ENCODE results near the gene CYP27A1. TPM values are rescaled to one million over a fixed set of nuclear protein-coding genes. Genes with fewer than 3 reads are reported as not detected.

The CYP27A1 gene
- total and polyA plus RNA-seq, 9 of the 15 experiments (the other 6 are each of a cell fraction or from before 2014, with no cell fraction given), result 0.20 TPM; not detected in 8

- 0% methylated on average over 1 of the region's 1 CpG for WGBS (ENCODE audit: insufficient coverage, low coverage, missing lambda C conversion rate)
- TF ChIP-seq CHD7 (IDR thresholded peaks at IDR 0.05; ENCODE audit: low read depth, low read length), result no peak
- TF ChIP-seq ZFP1 (CRISPR knock-in tag; IDR thresholded peaks at IDR 0.05), result no peak
- no peak for TF ChIP-seq ZNF41 (CRISPR knock-in tag; conservative IDR thresholded peaks at IDR 0.05)
- TF ChIP-seq COPS2 (conservative IDR thresholded peaks at IDR 0.05), result no peak
- TF ChIP-seq HIVEP1 (CRISPR knock-in tag; IDR thresholded peaks at IDR 0.05), result no peak
- no peak for TF ChIP-seq ZNF717 (CRISPR knock-in tag; IDR thresholded peaks at IDR 0.05)
- no peak for TF ChIP-seq ZNF316 (IDR thresholded peaks at IDR 0.05)
- TF ChIP-seq ZNF444 (CRISPR knock-in tag; IDR thresholded peaks at IDR 0.05), result no peak
- H3K36me3 ChIP-seq (ENCODE audit: control insufficient read depth, insufficient read depth, low read length), result no peaks in the 10 kb centered on the region
- no peak overlapping the region for H3K27ac ChIP-seq (ENCODE audit: extremely low read depth, low read depth, low read length)
- no peaks in the 10 kb centered on the region for H4K20me1 ChIP-seq (replicated peaks; ENCODE audit: control insufficient read depth, insufficient read depth, low read length)
- no peak overlapping the region for H3K4me3 ChIP-seq
- 0 out of 2 replicates have a peak, but pooled peaks cover 2% of the 10 kb centered on the region for H3K9me3 ChIP-seq (replicated peaks; ENCODE audit: control insufficient read depth, insufficient read depth, low read depth, low read length)
- in situ Hi-C loops (cut with MboI), result no loop called here
- BruUV-seq (replicated peaks), result no TSS peak
- ChIA-PET POLR2A (no interaction called here), CTCF (ENCODE audit: low intra/inter-chr PET ratio) (no interaction called here)
- H3K4me2 ChIP-seq (ENCODE audit: insufficient read depth, low read length), result no peak overlapping the region
- H3K4me1 ChIP-seq (replicated peaks in 1 of 2; ENCODE audit: control insufficient read depth in 2 of 2, insufficient read depth in 2 of 2, low read length in 2 of 2), result no peaks in the 10 kb centered on the region; a peak in 2 of 5 replicates
- ATAC-seq (no peak), FAIRE-seq (no peak), DNase-seq (ENCODE audit: extremely low read depth in 1 of 4, low spot score in 3 of 4) (no peak)
- H3K27me3 ChIP-seq (ENCODE audit: control insufficient read depth in 2 of 2, insufficient read depth in 2 of 2, low read length in 2 of 2), result peaks cover 0 to 3% of the 10 kb centered on the region in 2 experiments; a peak in 2 of 5 replicates
- no peak overlapping the region for H3K9ac ChIP-seq (ENCODE audit: insufficient read depth in 1 of 2, low read depth in 2 of 2, low read length in 2 of 2)
- intact Hi-C loops (cut with micrococcal nuclease), result no loop called here
- H3K9me1 ChIP-seq (ENCODE audit: control insufficient read depth, insufficient read depth, low read length), result no peaks in the 10 kb centered on the region
- no peaks in the 10 kb centered on the region for H3K79me2 ChIP-seq (ENCODE audit: control insufficient read depth, insufficient read depth, low read length)
- H2AFZ ChIP-seq (ENCODE audit: low read depth, low read length), result no peak overlapping the region
Observed at GRCh38 chr2:218804817-218805216, 22.9 kb downstream of the CYP27A1 start.

All from K562 (cell line).